Activated CD8-positive, alpha-beta memory T cell treated with anti-CD3 and anti-CD28 coated beads, Interleukin-2, amount 50 U/mL, for 24 hours (primary cell): ENCODE results near the gene RNF25.
"Not testable (repeated sequence)": the region's sequence is repeated elsewhere in the genome, so short reads cannot be mapped to it uniquely, and the experiment has no call there.

Source experiments
- DNase-seq: peaks from one replicate; pipeline ENCODE4 v3.0.0-alpha.2; 2020; ENCODE audit errors: extremely low read depth

The RNF25 gene, protein sequence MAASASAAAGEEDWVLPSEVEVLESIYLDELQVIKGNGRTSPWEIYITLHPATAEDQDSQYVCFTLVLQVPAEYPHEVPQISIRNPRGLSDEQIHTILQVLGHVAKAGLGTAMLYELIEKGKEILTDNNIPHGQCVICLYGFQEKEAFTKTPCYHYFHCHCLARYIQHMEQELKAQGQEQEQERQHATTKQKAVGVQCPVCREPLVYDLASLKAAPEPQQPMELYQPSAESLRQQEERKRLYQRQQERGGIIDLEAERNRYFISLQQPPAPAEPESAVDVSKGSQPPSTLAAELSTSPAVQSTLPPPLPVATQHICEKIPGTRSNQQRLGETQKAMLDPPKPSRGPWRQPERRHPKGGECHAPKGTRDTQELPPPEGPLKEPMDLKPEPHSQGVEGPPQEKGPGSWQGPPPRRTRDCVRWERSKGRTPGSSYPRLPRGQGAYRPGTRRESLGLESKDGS

DNA sequence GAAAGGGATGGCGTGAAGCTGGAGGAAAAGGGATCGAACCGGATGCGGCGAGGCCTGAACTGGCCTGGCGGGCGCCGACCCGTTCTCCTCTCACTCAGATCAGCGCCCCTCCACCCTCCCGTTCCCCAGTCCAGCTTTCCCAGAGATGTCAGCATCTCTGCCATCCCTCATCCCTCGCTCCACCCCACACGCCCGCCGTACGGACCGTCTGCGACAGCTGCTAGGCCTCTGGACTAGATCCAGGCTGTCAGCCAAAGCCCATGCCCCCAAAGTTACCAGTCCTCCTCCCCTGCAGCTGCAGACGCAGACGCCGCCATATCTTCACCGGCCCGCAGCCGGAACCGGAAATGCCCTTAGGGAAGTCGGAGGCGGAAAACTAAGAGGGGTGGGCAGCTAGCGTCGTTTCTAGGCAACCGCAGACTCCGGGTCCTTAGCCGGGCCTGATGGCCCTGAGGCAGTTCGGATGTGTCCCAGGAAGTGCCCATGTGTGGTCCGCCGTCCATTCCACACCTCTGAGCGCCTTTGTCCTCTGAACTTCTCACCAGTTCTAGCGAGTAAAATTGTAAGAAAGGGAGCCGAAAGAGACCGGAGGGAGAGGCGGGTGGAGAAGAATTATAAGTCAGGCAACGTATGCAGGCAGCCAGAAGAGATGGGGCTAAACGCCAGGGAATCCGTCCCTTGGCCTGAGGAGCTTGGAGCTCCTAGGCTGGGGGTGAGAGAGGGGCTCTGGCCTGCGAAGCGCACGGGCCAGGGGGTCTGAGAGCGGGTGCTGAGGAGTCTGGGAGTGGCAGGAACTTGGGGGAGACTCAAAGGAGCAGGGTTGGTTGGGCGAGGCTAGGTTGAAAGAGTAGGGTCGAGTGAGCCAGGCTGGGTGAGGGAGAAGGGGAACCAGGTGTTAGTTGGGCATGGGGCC, at the start of gene RNF25, which contains the start of gene STK36:
Gene RNF25 (minus strand): TSS at position 349 of the 913 bp plus-strand sequence. CDS start 32 bp downstream, at position 317.
Gene STK36 (plus strand): TSS at position 433 of the 913 bp plus-strand sequence. CDS start 744 bp downstream, outside the sequence.
- DNase-seq, result peak; percentile 61

DNA sequence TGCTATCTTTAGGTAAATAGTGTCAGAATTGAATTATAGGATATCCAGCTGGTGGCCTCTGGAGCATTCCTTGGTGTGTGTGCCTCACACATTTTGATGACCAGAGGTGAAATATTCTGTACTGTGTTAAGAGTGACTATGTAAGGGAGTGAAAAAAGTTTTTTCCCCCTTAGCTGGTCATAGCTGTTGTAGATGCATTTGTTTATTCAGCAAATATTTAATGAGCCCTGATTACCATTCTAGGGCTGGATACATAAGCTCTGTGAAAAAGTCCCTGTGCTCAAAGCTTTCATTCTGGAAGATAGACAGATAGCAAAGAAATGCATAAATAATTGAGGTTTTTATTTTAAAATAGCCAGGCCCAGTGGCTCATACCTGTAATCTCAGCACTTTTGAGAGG, 49.7 kb upstream of the RNF25 start:
- no peak for DNase-seq

DNA sequence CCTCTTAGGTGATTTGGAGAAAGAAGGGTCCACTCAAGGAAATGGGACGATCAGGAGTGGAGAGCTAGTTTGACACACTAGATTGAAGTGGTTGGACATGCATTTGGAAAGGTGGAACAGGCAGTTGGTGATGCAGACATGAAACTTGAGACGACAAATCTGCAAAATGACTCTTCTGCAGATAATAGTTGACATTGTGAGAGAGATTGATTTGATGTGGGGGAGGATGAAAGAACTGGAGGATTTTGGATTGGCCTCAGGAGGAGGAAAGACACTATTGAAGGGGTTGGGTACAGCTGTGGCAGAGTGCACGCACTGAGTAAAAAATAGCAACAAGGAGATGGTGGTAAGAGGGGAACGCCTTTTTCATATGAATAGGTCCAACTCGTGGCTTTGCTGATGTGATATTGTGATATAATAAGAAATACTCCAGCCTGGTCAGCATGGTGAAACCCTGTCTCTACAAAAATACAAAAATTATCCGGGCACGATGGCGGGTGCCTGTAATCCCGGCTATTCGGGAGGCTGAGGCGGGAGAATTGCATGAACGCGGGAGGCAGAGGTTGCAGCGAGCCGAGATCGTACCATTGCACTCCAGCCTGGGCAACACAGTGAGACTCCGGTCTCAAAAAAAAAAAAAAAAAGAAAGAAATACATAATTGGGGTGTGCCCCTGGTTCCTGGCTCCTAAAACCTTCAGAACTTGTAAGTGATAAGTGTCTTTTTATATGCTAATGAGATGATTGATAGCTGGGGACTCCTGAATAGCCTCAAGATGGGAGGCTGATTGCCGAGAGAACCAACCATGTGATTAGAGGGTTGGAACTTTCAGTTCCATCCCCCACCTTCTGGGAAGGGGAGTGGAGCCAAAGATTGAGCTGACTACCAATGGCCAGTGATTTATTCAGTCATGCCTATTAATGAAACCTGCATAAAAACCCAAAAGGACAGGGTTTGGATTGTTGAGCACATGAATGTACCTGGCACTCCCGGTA, 48.5 kb upstream of the RNF25 start:
- DNase-seq, result no peak

DNA sequence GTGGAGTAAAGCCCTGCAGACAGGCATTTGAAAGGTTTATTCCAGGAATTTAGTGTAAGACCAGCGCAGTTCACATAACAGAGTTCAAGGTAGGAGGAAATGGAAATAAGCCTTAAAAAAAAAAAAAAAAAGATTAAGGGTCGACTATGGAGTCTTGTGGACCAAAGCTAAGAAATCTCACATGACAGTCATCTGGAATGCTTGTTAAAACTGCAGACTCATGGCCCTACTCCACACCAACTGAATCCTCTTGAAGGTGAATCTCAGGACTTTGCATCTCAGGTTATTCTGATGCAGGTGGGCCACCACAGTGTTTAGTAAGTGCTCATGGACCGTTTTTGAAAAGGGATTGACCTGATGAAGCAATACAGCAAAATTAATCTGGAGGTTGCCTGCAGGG, 47.7 kb upstream of the RNF25 start:
- DNase-seq, result no peak

DNA sequence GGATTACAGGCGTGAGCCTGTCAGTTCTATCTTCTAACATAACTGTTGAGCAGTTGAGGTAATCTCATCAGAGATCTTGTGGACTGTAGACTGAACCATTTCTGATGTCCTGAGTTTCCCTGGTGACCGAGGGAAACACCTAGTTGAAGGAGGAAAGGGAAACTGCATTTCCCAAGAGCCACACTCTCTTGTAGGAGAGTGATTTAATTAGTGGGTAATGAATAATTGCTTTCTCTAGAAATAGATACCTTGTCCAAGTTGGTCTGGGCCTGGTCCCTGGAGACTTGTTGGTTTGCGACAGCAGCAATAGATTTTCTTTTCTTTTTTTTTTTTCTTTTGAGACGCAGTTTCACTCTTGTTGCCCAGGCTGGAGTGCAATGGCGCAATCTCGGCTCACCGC, 46.3 kb upstream of the RNF25 start:
- no peak for DNase-seq

DNA sequence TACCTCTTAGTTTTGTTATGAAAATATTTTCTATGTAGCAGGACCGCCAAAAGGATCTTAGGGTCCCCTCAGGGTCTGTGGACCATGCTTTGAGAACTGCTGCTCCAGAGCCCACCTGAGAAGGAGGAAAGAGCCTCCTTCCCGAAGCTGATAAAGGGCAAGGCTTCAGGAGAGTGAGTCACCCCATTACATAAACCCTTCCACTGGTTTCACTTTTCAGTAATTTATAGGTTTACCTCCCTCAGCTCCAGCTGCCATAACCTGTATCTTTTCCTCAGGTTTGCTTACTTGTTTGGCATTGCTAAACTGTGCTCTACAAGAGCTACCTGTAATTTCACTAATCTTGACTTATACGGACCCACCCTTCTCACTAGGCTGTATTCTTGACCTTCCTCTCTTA, 45.5 kb upstream of the RNF25 start:
- no peak for DNase-seq

DNA sequence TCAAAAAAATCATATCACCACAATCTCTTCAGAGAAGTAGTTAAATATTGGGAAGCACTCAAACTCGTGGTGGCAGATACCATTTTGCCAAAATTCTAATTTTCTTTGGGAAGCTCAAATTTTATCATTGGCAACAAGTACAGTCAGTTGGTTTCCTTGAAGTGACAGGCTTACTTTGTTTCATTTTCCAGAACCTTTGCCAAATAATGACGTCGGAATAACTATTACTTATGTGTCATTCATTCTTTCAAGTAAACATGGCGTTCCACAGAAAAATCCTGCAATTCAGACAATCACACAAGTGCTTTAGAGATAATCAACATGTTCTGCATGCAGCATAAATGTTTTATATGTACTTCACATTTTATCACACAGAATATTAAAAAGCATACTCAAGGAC, 44.3 kb upstream of the RNF25 start:
- no peak for DNase-seq

DNA sequence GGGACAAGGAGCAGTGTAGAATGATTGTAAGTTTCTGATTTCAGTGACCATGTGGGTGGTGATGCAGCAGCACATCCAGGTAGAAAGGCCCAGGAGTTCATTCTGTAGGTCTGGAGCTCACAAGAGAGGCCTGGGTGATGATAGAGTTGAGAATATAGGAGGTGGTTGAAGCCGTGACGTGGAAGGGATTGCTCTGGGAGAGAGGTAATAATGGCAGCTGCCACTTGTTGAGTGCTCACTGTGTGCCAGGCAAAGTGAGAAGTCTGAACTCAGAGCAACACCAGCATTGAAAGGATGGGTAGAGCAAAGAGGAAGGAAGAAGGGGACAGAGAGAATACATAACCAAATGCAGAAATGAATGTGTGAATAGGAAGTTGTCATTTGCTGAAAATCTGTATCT, 42.1 kb upstream of the RNF25 start:
- DNase-seq, result no peak

DNA sequence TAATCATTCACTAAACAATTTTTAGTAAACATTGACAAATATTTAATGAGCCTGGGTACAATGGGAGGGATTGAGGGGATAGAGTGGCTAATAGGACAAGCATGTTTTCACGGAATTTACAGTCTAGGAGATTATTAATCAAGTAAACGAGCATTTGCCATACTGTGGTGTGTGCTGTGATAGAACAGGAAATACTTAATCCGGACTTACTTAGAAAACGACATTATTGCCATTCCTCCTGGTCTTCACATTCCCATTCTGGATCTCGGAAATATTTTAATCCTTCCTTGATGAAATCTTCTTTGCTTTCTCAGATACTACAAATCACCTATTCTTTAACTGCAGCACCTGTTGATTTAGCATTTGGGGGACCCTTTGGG, 39.7 kb upstream of the RNF25 start:
- DNase-seq, result no peak

DNA sequence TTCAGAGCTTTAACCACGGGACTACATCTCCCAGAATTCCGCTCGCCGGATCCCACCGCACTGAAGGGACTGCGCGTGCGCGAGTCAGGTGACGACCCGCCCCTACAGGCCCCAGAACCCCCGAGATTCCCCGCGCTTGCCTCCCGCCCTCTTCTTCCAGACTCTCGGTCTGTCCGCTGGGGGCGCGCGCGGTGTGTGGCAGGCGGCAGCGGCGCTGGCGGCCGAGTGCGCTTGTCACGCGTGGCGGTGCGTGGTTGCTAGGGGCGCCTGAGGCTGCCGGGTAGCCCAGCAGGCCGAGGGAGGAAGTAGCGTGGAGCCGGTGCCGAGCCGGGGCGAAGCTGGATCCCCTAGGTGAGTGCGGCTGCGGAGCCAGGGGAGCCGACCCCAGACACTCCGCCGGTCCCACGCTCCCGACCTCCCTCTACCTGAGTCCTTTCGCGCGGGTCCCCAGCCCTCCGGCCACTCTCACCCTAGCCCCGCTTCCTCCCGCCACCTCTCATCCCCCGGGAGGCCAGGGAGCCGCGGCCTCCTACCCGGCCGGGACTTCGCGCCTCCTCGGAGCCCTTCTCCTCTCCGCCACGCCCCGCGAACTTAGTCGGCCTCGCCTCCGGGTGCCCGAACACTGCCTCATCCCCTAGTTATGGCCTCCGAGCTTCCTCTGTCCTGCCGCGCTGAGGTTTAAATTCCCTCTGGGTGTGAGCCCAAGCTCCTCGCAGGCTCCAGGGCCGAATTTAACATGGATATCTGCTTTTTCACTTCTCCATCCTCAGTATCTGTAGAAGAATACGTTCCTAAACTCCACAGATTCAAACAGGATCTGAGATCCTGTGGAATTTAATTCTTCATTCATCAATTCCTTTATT, 39.1 kb upstream of the RNF25 start, which contains the start of gene TTLL4:
Gene TTLL4 (plus strand): TSS at position 149 of the 863 bp plus-strand sequence. CDS start 26,842 bp downstream, outside the sequence.
- peak; percentile 92 for DNase-seq

DNA sequence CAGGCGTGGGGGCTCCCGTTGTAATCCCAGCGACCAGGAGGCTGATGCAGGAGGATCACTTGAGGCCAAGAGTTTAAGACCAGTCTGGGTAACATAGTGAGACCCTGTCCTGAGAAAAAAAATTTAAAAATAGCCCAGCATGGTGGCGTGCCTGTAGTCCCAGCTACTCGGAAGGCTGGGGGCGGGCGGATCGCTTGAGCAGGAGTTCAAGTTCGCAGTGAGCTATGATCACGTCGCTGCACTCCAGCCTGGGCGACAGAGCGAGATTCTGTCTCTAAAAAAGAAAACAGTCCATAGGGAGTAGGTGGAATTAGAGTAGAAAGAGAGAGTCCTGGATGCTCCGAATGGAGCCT, 38.5 kb upstream of the RNF25 start:
- no peak for DNase-seq

DNA sequence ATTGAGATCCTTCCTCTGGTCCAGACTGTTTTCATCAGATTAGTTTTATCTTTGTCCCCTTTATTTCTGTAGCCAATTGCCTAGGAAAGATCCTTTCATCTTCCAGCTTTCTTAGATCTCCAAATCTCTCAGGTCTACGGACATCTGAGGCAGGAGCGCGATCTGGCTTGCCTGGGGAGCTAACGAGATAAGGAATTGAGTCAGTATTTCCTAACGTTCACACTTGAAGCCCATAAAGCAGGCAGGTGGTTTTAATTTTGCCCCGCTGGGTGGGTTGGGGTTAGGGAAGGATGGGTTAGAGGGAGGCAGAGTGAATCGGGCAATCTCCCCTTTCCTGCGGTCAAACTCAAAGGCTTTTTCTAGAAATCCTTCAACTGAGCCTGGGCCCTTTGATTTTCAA, 38.1 kb upstream of the RNF25 start:
- no peak for DNase-seq

DNA sequence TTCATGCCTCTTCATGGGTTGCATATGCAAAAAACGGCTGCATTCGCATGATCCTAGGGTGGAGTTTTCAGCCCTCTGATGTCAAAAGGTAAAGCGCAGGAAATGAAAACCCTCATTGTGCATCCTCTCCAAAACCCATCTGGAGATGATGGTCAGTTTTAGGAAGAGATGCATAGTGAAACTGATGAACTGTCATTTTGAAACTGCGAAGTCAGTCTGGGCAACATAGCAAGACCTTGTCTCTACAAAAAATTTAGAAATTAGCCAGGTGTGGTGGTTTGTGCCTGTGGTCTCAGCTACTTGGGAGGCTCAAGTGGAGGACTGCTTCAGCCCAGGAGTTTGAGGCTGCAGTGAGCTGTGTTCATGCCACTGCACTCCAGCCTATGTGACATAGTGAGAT, 36.3 kb upstream of the RNF25 start:
- DNase-seq, result no peak

DNA sequence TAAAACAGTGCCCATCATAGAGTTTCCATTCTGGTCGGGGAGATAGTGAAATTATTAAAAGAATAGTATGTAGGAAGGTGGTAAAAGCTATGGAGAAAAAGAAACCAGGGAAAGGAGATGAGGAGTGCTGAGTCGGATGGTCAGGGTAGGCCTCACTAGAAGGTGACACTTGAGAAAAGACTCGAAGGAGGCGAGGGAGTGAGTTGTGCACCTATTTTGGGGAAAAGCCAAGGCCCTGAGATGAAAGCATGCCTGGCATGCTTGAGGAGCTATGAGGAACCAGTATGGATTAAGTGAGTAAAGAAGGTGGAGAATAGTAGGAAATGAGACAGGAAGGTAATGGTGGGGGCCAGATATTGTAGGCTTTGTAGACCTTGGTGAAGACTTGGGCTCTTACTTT, 31.5 kb upstream of the RNF25 start:
- no peak for DNase-seq

DNA sequence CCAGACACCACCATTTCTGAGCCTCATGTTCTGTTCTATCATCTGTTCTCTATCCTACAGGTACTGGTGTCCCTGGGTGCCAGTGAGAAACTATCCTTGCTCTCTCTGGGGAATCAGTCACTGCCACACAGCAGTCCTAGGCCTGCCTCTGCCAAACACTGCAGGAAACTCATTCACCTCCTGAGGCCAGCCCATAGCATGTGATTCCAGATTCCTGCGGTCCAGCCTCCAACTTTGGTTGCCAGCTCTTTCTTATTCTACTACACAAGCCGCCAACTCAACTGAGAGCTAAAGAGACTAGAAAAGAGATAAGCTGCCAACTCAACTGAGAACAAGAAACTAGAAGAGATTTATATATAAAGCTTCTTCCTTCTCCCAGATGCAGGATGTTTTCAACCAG, 30.0 kb upstream of the RNF25 start:
- no peak for DNase-seq

DNA sequence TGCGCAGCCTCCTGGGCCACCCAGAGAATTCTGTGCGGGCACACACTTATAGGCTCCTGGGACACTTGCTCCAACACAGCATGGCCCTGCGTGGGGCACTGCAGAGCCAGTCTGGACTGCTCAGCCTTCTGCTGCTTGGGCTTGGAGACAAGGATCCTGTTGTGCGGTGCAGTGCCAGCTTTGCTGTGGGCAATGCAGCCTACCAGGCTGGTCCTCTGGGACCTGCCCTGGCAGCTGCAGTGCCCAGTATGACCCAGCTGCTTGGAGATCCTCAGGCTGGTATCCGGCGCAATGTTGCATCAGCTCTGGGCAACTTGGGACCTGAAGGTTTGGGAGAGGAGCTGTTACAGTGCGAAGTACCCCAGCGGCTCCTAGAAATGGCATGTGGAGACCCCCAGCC, 27.1 kb upstream of the RNF25 start:
- DNase-seq, result no peak

DNA sequence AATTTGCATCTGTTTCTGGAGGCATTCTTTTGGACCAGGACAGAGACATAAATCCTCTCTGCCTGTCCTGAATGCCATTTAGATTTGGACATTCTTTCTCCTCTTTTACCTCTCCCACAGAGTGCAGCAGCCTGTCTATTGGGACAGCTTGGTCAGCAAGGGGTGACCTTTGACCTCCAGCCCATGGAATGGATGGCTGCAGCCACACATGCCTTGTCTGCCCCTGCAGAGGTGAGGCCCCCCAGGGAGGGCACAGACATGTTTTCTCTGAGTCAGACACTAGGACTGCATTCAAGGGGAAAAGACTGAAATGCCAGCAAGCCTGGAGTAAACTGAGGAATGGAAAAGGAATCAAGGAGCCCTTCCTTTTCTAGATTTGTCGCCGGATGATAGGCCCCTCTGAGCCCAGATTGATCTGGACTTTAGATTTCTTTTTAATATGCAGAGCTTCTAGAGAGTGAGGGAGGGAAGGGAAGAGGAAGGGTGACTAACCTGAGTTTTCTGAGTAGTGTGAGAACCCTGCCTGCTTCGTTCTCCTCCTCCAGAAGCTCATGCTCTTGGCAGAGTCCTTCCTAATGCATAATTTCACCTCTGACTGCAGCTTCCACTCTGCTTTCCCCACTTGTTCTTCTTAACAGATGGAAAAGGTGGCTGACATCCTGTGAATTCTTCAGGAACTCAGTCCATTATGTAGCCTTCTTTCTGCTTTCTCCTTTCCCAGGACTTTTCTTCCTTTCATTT, 22.8 kb upstream of the RNF25 start:
- DNase-seq, result no peak

DNA sequence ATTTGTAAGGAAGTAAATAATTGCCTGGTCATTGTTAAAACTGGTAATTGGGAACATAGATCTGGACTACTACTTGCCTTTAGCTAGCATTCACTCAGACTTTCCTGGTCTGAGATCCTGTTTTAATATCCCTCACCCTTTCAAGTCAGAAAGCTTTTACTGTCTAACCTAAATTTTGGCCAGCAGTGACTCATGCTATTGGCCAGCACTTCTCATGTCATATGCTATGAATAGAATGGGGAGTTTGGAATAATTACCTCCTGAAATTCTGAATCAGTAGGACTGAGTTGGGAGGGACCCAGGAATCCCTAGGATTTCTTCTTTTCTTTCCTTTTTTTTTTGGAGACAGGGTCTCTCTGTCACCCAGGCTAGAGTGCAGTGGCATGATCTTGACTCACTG, 19.4 kb upstream of the RNF25 start:
- no peak for DNase-seq

DNA sequence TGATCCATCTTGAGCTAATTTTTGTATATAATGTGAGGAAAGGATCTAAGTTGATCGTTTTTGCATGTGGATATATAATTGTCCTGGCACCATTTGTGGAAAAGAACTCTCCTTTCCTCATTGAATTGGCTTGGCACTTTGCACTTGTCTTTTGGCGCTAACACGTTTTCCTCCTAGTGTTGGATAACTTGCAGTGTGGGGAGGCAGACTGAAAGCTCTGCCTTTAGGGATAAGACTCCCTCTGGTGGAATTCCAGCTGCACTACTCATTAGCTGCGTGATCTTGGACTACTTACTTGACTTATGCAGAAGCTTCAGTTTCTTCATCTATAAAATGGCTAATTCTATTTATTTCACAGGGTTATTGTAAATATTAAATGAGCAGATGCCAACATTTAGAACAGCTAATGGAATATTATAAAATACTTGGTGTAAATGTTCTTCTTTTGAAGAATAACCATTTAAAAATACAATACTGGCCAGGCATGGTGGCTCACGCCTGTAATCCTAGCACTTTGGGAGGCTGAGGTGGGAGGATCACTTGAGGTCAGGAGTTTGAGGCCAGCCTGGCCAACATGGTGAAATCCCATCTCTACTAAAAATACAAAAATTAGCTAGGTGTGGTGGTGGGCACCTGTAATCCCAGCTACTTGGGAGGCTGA, 15.7 kb upstream of the RNF25 start:
- not testable (repeated sequence) for DNase-seq
